Left forelimb (tissue), 1 donor: ENCODE results near the gene ZFPL1.

Source experiments
- DNase-seq: peaks from one replicate; pipeline ENCODE4 v3.0.0-alpha.2; 2018; ENCODE audit warnings: low spot score

Gene ZFPL1

GRCh38 chr11:65059959-65060824 is 23.8 kb upstream of the ZFPL1 start:
- DNase-seq, result no peak

DNA sequence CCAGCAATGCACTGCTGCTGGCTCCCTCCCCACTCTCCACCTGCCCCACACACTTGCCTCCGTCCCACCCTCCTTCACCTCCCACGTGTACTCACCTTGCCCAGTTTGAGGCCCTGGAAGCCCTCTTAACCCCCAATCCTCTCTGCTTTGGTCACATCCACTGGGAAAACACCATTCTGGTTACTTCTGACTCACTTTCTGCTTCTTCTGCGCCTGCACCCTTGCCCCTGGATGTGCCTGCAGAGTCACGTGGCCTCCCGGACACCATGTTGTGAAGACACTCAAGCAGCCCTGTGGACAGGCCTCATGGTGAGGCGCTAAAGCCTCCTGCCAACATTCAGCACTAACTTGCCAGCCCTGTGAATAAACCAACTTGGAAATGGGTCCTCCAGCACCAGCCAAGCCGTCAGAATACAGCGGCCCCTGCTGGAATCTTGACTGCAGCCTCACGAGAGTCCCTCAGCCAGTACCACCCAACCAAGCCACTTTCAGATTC is 23.1 kb upstream of the ZFPL1 start:
- no peak for DNase-seq

GRCh38 chr11:65063532-65063931 is 20.5 kb upstream of the ZFPL1 start:
- no peak for DNase-seq

GRCh38 chr11:65064847-65065240 is 19.2 kb upstream of the ZFPL1 start:
- no peak for DNase-seq

DNA sequence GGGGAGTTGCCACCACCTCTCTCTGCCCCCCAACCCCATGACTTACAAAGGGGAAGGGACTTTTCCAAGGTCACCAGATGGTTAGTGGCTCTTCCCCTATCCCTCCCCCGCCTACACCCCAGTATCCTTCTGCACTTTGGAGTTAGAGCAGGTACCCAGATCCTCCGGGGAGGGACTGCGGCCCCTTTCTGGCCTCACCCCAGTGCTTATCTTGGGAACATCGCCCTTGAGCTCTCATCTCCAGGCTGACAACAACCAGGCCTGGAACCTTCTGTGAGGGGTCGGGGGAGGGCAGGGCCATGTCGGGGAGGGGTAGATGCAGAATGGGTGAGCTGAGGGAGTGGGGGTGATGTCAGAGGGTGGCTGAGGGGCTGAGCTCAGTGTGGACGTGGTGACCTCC is 18.2 kb upstream of the ZFPL1 start:
- no peak for DNase-seq

DNA sequence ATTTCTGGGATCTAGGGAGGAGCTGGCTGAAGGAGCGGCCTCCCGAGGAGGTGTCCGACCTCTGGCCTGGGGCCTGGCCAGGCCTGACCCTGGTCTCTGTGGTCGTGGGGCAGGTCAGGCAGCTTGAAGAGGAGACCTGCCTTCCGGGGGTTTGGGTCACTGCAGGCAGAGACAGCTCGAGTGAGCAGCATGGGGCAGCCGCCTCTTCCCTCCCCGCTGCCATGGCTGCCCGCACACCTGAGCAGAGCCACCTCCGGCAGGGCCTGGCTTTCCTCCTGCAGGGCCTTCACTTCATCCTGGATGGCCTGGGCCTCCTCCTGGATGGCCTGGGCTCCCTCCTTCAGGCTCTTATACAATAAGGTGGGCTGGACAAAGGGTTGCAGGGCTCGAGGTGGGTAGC is 17.7 kb upstream of the ZFPL1 start:
- no peak for DNase-seq

DNA sequence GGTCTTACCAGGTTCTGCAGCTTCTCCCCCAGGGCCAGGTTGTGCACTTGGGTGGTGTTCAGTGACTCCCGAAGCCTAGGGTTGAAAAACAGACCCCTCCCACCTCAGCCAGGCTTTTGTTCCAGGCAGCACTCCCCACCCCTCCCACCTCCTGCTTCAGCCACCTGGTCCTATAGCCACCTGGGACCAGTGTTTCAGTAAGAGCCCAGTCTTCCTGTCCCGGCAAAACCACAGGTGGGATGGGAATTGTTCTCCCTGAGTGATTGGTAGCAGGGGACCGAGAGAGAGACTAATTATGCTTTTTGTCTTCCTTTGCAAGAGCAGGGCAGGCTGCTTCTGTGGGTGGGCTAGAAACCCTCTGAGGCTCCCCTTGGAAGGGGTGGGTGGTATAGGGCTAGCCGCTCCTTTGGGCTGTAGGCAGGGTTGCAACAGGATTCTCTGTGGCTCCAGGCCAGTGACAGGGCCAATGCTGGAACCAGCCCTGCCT is 17.2 kb upstream of the ZFPL1 start:
- no peak for DNase-seq

DNA sequence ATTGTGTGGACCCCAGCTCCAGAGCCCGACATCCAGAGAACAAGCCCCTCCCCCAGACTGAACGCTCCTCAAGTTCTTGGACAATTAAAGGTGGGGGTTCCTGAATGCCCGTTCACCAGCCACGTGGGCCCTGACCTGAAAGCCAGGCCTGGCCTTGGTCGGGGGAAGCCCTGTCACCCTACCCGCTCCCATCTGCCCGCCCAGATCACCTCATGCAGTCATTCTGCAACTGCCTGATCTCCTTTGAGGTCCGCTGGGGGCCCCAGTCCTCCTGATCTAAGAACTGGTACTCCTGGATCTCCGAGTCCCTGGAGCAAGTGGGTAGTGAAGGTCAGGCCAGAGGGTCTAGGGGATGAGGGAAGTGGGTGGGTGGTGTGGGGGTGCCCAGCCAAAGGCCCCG is 16.6 kb upstream of the ZFPL1 start:
- DNase-seq, result no peak

DNA sequence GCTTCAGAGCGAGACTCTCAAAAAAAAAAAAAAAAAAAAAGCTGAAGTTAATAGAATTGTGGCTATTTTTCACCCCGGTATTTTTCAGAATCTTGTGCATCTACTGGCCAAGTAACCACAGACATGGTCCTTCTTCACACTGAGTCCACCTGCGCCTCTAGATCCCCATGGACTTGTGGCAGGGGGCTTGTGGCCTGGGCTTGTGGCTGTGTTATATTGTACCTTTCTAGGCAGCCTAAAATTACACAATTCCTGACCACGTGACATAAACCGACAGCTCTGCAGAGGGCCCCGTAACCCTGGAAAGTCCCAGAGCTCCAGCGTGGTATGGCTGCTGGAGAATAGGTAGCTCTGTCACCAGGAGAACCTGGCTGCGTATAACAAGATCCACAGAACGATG is 14.8 kb upstream of the ZFPL1 start:
- DNase-seq, result no peak

- no peak for DNase-seq
Observed at GRCh38 chr11:65071907-65072630, 12.0 kb upstream of the ZFPL1 start.

GRCh38 chr11:65072631-65072966 is 11.4 kb upstream of the ZFPL1 start:
- no peak for DNase-seq

DNA sequence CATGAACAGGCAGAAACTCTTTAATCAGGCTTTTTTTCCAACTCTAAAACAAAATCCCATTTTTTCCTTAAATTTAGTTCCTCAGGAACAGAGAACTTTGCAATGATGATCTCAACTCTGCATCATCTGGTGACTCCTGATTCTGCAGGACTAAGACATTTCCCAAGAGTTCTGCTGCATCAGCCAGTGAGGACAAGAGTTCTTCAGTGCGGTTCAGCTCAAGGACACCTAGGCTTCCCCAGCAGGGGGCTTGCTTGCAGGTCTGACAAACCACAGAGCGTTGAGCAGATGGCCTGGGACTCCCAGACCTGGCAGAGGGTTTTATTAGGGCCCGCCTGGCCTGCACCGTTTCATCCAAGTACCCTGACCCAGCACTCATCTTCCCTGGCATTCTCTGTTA is 6.6 kb upstream of the ZFPL1 start:
- DNase-seq, result no peak

DNA sequence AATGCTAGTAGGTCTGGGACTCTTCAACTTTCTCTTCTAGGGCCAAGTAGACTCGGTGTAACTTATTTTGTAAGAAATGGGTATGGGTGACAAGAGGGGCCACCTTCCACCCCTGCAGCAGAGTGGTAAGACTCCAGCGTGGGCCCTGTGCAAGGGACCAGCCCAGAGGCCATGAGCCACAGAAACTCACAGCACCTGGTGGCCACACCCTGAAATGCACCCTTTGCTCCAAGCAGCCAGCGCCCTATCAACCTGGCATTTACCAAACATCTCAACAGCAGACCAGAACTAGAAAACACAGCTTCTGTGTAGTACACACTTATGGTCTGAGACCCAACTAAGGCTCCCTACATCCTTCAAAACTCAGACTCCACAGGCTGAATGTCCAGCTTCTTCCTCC is 5.9 kb upstream of the ZFPL1 start:
- no peak for DNase-seq

GRCh38 chr11:65078786-65079342 is 5.2 kb upstream of the ZFPL1 start:
- no peak for DNase-seq

- no peak for DNase-seq
Observed at GRCh38 chr11:65083134-65083833, 738 bp upstream of the ZFPL1 start.

DNA sequence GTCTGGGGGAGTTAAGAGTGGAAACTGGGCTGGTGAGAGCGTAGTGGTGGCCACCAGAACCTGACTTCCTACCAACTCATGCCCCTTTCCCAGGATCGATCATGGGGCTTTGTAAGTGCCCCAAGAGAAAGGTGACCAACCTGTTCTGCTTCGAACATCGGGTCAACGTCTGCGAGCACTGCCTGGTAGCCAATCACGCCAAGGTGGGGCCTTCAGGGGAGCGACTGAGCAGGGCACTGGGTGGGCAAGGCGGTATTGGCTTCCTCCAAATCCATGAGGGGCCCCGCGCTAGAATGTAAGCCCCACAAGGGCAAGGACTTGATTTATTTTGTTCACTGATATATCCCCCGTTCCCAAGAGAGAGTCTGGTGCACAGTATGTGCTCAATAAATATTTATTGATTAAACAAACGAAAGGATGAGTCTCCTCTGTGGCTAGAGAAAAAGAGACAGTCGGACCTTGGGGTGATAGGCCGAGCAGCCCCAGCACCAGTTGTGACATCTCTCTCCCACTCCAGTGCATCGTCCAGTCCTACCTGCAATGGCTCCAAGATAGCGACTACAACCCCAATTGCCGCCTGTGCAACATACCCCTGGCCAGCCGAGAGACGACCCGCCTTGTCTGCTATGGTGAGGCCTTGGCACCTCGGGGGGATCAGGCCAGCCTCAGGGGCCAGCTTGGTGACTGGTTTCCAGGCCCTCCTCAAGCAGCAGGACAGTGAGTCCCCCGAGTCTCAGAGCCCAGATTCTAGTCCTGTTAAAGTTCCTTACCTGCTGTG is 765 bp downstream of the ZFPL1 start:
- no peak for DNase-seq

DNA sequence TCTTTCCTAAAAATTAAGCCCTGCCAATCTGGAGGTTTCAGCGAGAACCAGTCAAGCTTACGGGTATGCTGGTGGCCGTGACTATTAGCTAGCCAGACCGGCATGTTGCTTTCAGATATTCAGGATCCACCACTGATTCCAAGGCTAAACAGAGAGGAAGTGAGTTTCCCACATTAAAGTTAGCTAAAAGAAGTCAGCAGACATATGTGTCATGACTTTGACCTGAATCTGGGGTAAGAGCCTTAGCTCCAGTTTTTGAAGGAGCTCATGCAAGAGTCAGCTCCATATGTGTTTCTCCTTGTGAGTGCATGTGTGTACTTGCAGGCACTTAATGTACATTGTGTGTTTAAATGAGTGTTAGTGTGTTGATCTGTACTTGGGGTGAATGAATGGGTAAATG is 1.4 kb downstream of the ZFPL1 start:
- no peak for DNase-seq

DNA sequence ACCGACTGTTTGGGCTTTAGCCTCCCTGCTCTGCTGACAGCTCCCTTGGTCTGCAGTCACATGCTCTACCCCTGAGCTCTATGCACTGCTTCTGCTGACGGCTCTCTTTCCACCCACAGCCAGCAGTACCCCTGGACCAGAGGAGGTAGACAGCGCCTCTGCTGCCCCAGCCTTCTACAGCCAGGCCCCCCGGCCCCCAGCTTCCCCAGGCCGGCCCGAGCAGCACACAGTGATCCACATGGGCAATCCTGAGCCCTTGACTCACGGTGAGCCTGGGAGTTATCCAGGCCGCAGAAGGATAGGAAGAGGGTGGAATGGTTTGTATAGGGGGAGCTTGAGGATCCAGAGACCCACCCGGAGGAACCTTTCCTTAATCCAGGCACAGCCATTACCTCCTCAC is 2.8 kb downstream of the ZFPL1 start:
- DNase-seq, result no peak

- no peak for DNase-seq
Observed at GRCh38 chr11:65087216-65087615, 3.2 kb downstream of the ZFPL1 start.

DNA sequence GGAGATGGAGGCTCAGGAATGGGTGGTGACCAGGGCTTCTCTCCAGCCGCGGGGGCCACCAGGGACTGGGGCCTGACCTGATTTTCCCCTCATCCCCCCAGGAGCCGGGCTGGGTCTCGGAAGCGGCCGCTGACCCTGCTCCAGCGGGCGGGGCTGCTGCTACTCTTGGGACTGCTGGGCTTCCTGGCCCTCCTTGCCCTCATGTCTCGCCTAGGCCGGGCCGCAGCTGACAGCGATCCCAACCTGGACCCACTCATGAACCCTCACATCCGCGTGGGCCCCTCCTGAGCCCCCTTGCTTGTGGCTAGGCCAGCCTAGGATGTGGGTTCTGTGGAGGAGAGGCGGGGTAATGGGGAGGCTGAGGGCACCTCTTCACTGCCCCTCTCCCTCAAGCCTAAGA is 3.8 kb downstream of the ZFPL1 start:
- no peak for DNase-seq

DNA sequence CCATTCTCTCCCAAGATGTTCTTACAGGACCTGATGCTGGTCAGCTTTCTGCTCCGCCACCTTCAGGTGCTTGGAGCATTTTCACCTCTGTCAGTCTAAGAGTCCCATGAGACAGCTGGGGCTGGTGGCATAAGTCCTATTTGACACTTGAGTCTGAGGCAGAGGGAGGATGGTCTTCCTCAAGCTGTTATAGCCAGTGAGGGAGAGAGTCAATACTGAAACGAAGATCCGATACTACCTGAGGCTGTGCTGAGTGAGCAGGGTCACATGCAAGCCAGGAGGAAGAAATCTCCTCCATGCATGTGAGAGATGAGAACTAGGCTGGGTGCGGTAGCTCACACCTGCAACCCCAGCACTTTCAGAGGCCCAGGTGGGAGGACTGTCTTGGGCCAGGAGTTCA is 5.6 kb downstream of the ZFPL1 start:
- DNase-seq, result no peak

GRCh38 chr11:65090628-65091027 is 6.6 kb downstream of the ZFPL1 start:
- no peak for DNase-seq
